GM12878 (cell line): ENCODE results near the gene LBHD1. TPM values are rescaled to one million over a fixed set of nuclear protein-coding genes. Genes with fewer than 3 reads are reported as not detected.

Source experiments
- ATAC-seq: fragments of 200-7000 bp; cut with Tn5 transposase; 3 replicates; pipeline ENCODE4 v1.9.1; 2020; ENCODE audit warnings: mild to moderate bottlenecking, moderate library complexity
- BruUV-seq: library from RNA; stranded (reverse); fragments of 400-500 nt; replicated peaks from 2 replicates; lab custom pipeline; 2021; lab: Mats Ljungman, UMichigan
- CTCF ChIA-PET: fragments of 300-600 bp; sonication (Branson Sonifier 250); formaldehyde crosslinking; extraction: SDS; loops from one replicate; lab custom pipeline; 2021; ENCODE audit warnings: inconsistent platforms; lab: Yijun Ruan, JAX
- POLR2A ChIA-PET: fragments of 350-600 bp; formaldehyde crosslinking; extraction: SDS; loops from one replicate; lab custom pipeline; 2021; ENCODE audit warnings: inconsistent platforms; lab: Charles Lee
- RAD21 ChIA-PET: fragments of 300-600 bp; sonication (Branson Sonifier 250); formaldehyde crosslinking; loops from one replicate; lab custom pipeline; 2023; ENCODE audit warnings: antibody characterized with exemption; ENCODE audit not compliant: unreplicated experiment; lab: Charles Lee
- SMC1A ChIA-PET: fragments of 300-600 bp; sonication (Branson Sonifier 250); formaldehyde crosslinking; loops from one replicate; lab custom pipeline; 2023; ENCODE audit not compliant: unreplicated experiment, uncharacterized antibody; lab: Charles Lee
- DNase-seq: peaks from one replicate; pipeline ENCODE4 v3.0.0-alpha.2; 2011; ENCODE audit warnings: low read depth, low spot score
- FAIRE-seq: peaks from 3 replicates; lab custom pipeline; 2011; peaks lifted over from hg19 to GRCh38; lab: Jason Lieb, UNC
- H2AFZ ChIP-seq: 2 replicates; pipeline ENCODE4 v1.6.0; 2011; ENCODE audit warnings: low read depth, low read length, control low read depth; ENCODE audit not compliant: control insufficient read depth
- H3K27ac ChIP-seq: 2 replicates; pipeline ENCODE4 v1.5.1; 2011; ENCODE audit warnings: control low read depth; ENCODE audit not compliant: control insufficient read depth, insufficient read depth
- H3K27me3 ChIP-seq, 2 experiments: replicated peaks in 1 of 2; 2 replicates each; pipeline versions ENCODE4 v1.6.0 to v1.6.1; 2011; ENCODE audit warnings: low read length in 1 of 2; ENCODE audit not compliant: control insufficient read depth in 2 of 2, insufficient read depth in 2 of 2
- H3K36me3 ChIP-seq, 2 experiments: 2 replicates each; pipeline ENCODE4 v1.5.1; 2011; ENCODE audit warnings: low read length in 1 of 2; ENCODE audit not compliant: control insufficient read depth in 2 of 2, insufficient read depth in 2 of 2
- H3K4me1 ChIP-seq: 2 replicates; pipeline ENCODE4 v1.6.1; 2011; ENCODE audit warnings: mild to moderate bottlenecking, low read length, moderate library complexity, mixed read lengths; ENCODE audit not compliant: control insufficient read depth, insufficient read depth
- H3K4me2 ChIP-seq: 2 replicates; pipeline ENCODE4 v1.6.0; 2011; ENCODE audit warnings: control low read depth; ENCODE audit not compliant: control insufficient read depth, insufficient read depth
- H3K4me3 ChIP-seq: fragments of 200-600 bp; sonication (generic); 2 replicates; pipeline ENCODE4 v1.5.1; 2016
- H3K79me2 ChIP-seq: 2 replicates; pipeline ENCODE4 v1.6.0; 2011; ENCODE audit warnings: low read length; ENCODE audit not compliant: control insufficient read depth, insufficient read depth
- H3K9ac ChIP-seq: 2 replicates; pipeline ENCODE4 v1.8.0; 2011; ENCODE audit warnings: low read length, control low read depth, mixed read lengths; ENCODE audit not compliant: control insufficient read depth, insufficient read depth
- H3K9me3 ChIP-seq: replicated peaks from 3 replicates; pipeline ENCODE4 v1.5.1; 2011; ENCODE audit warnings: mild to moderate bottlenecking, low read length; ENCODE audit not compliant: control insufficient read depth, insufficient read depth
- H4K20me1 ChIP-seq: 2 replicates; pipeline ENCODE4 v1.6.0; 2011; ENCODE audit not compliant: control insufficient read depth, insufficient read depth
- BCL11A ChIP-seq: IDR thresholded peaks from 2 replicates; pipeline ENCODE4 v1.6.1; 2011; ENCODE audit warnings: low read depth, low read length
- BMI1 ChIP-seq: fragments of 450-650 bp; IDR thresholded peaks from 2 replicates; pipeline ENCODE4 v1.6.1; 2016; ENCODE audit warnings: mild to moderate bottlenecking, moderate library complexity, borderline replicate concordance
- ELK1 ChIP-seq: IDR thresholded peaks from 2 replicates; pipeline ENCODE4 v1.6.1; 2012; ENCODE audit warnings: low read depth, low read length, improper control_type of control experiment
- GABPA ChIP-seq: IDR thresholded peaks from 2 replicates; pipeline ENCODE4 v1.6.1; 2014; ENCODE audit warnings: antibody characterized with exemption, low read depth, mild to moderate bottlenecking, inconsistent platforms
- GATAD2B ChIP-seq: fragments of 450-650 bp; conservative IDR thresholded peaks from 2 replicates; pipeline ENCODE4 v1.6.1; 2017; ENCODE audit warnings: low read depth, mild to moderate bottlenecking, moderate library complexity
- LARP7 ChIP-seq: fragments of 450-650 bp; IDR thresholded peaks from 2 replicates; pipeline ENCODE4 v1.6.1; 2017; ENCODE audit warnings: mild to moderate bottlenecking
- MXI1 ChIP-seq: fragments of 150-350 bp; IDR thresholded peaks from 2 replicates; pipeline ENCODE4 v1.6.1; 2011; ENCODE audit warnings: low read depth, mild to moderate bottlenecking, inconsistent platforms, low read length, improper control_type of control experiment
- NKRF ChIP-seq: fragments of 450-650 bp; conservative IDR thresholded peaks from 2 replicates; pipeline ENCODE4 v1.6.1; 2017; ENCODE audit warnings: mild to moderate bottlenecking, moderate library complexity
- POLR2A ChIP-seq: IDR thresholded peaks from 2 replicates; pipeline ENCODE4 v1.6.1; 2011; ENCODE audit warnings: low read depth, mild to moderate bottlenecking, low read length
- POLR2AphosphoS2 ChIP-seq: IDR thresholded peaks from 2 replicates; pipeline ENCODE4 v1.6.1; 2011; ENCODE audit warnings: low read depth, mild to moderate bottlenecking, low read length, improper control_type of control experiment, moderate library complexity
- RUNX3 ChIP-seq: IDR thresholded peaks from 2 replicates; pipeline ENCODE4 v1.6.1; 2012; ENCODE audit warnings: low read length, inconsistent platforms
- SIN3A ChIP-seq: IDR thresholded peaks from 2 replicates; pipeline ENCODE4 v1.6.1; 2012; ENCODE audit warnings: low read depth, low read length, improper control_type of control experiment
- SMAD5 ChIP-seq: IDR thresholded peaks from 2 replicates; pipeline ENCODE4 v1.6.1; 2016; ENCODE audit warnings: antibody characterized with exemption, low read depth
- SMARCA5 ChIP-seq: fragments of 450-650 bp; IDR thresholded peaks from 2 replicates; pipeline ENCODE4 v1.6.1; 2017; ENCODE audit warnings: mild to moderate bottlenecking
- SP1 ChIP-seq: IDR thresholded peaks from one replicate; pipeline ENCODE4 v1.6.1; 2011; ENCODE audit warnings: low read depth, low read length
- SREBF2 ChIP-seq: IDR thresholded peaks from 2 replicates; pipeline ENCODE4 v1.6.1; 2012; ENCODE audit warnings: mild to moderate bottlenecking, low read length
- STAT3 ChIP-seq: IDR thresholded peaks from 2 replicates; pipeline ENCODE4 v1.6.1; 2011; ENCODE audit warnings: low read depth, low read length, improper control_type of control experiment
- TCF12 ChIP-seq: IDR thresholded peaks from 2 replicates; pipeline ENCODE4 v1.6.1; 2011; ENCODE audit warnings: low read depth, mild to moderate bottlenecking, low read length
- ZNF207 ChIP-seq: fragments of 450-650 bp; IDR thresholded peaks from 2 replicates; pipeline ENCODE4 v1.6.1; 2014; ENCODE audit warnings: antibody characterized with exemption, mild to moderate bottlenecking, borderline replicate concordance
- ZNF274 ChIP-seq: IDR thresholded peaks from one replicate; pipeline ENCODE4 v1.8.0; 2011; ENCODE audit not compliant: insufficient read length, insufficient read depth
- whole genome bisulfite sequencing: methylation state at CpG from one replicate; pipeline ENCODE4 v1.1.6; 2016; ENCODE audit warnings: low lambda C conversion rate; ENCODE audit not compliant: insufficient replicate concordance, insufficient coverage; ENCODE audit errors: missing lambda C conversion rate; 5-methylcytosine and 5-hydroxymethylcytosine counted together
- in situ Hi-C: fragments of 300-500 bp; cut with MboI; formaldehyde crosslinking; loops from 9 replicates; pipeline ENCODE4 v1.14.3; 2018; ENCODE audit warnings: mixed read lengths
- intact Hi-C: fragments of 100-400 bp; cut with micrococcal nuclease; formaldehyde crosslinking; loops from one replicate; pipeline ENCODE4 v1.14.2; 2022; ENCODE audit not compliant: unreplicated experiment
- polyA plus RNA-seq, 11 experiments: library from polyadenylated mRNA; depleted of rRNA in 4 of 11; unstranded in 6 of 11; stranded (reverse) in 5 of 11; fragments of >200 nt; fragmentation: Nextera tagmentation in 4 of 11; fragmentation: Illumina TruSeq in 1 of 11; extraction: Ambion mirVana in 4 of 11; extraction: Trizol in 1 of 11; gene quantifications; 1 replicate in 1 of 11; 2 replicates in 10 of 11; pipeline versions ENCODE4 v1.2.1 to v1.2.3, GENCODE V29; 2011 to 2016; ENCODE audit warnings: inconsistent platforms in 2 of 11, missing spikeins in 2 of 11, low read depth in 1 of 11
- total RNA-seq, 4 experiments: library from RNA; depleted of rRNA in 3 of 4; stranded (reverse); fragments of >200 nt in 3 of 4; fragmentation: Illumina TruSeq in 1 of 4; extraction: Trizol in 1 of 4; gene quantifications; 2 replicates each; pipeline versions ENCODE4 v1.2.1 to v1.2.3, GENCODE V29; 2013 to 2021

The LBHD1 gene
- total and polyA plus RNA-seq, 10 of the 15 experiments (the other 5 are each of a cell fraction or from before 2014, with no cell fraction given), result 0.79 to 12.0 (median 7.6) TPM

DNA sequence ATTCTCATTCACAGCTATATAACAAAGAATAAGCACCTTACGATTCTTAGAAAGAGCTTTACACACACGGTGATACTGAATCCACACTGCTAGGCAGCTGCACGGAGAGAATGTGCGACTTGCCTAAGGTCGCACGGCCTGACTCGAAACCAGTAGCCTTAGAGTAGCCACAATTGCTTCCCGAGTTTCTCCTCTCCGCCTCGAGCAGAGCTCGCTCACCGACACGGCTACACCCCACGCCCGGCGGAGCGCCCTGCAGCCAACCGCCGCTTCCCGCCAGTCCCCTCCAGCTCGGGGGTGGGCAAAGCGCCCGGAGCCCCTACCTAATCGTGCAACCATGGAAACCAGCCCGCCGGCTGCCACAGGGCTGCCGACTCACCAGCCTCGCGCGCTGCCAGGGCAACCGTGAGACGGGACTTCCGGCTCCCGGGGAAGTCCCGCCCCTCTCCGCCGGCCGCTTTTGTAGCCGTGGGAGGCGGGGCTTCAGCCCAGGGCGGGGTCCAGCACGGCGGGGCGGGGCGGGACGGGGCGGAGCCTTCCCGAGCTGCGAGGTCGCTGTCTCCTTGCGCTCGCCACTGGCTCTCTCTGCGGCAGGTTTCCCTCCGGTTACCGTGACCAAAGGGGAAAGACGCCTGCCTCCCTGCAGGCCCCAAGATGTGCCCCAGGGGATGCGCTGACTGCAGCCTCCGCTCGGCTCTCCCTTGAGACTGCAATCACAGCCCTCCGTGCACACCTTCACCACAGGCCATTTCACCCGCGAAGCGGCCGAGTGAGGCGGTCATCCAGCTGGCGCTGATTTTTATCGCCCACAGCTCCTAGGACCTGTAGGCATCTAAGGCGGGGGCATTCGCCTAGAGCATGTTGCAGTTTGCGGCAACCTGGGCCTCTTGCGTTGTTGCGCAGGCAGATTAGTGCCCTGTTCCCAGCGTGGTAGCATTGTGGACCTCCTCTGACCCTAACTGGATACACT, 34.1 kb upstream of the LBHD1 start:
- H3K27ac ChIP-seq, result peak overlapping the region; percentile 51
- peak overlapping the region; percentile 40 for H3K9ac ChIP-seq
- peak; percentile 50 for DNase-seq
- peak; percentile 81 for ATAC-seq
- CTCF ChIA-PET, result interaction anchor here (0.7 to 5.0 kb wide), 11 partner anchors 12 to 282 kb away, joined by 3 to 21 read pairs (median 3); partner anchors contain the start of genes HNRNPUL2, TTC9C and UBXN1
- 8% methylated on average over 73 of the region's 73 CpGs for WGBS
- RAD21 ChIA-PET, result interaction anchor here (0.8 to 2.3 kb wide), 9 partner anchors 38 to 282 kb away, joined by 3 to 6 read pairs (median 3); partner anchors contain the start of genes C11orf98, CSKMT, EML3 and TAF6L
- H3K36me3 ChIP-seq, result peaks cover 7 to 12% of the 10 kb centered on the region in 2 experiments
- no TSS peak for BruUV-seq
- H2AFZ ChIP-seq, result peak overlapping the region; percentile 76
- in situ Hi-C loops (no loop called here), intact Hi-C loops (loop anchor here (5.0 kb wide), 1 partner anchor 104 kb away; the partner anchor contains the start of gene MTA2)
- peak overlapping the region; percentile 92 for H3K4me2 ChIP-seq
- POLR2A ChIA-PET, result interaction anchor here (0.6 to 7.6 kb wide), 15 partner anchors 13 to 177 kb away, joined by 3 to 79 read pairs (median 5); partner anchors contain the start of genes B3GAT3, C11orf98, CSKMT and EEF1G
- H3K4me1 ChIP-seq, result peaks cover 29% of the 10 kb centered on the region
- peak overlapping the region; percentile 79 for H3K4me3 ChIP-seq
- no peaks in the 10 kb centered on the region for H3K27me3 ChIP-seq
- no peak for FAIRE-seq
- no peaks in the 10 kb centered on the region for H3K9me3 ChIP-seq
- SMC1A ChIA-PET, result interaction anchor here (0.8 to 2.5 kb wide), 7 partner anchors 22 to 163 kb away, joined by 3 to 9 read pairs (median 4); partner anchors contain the start of genes C11orf98, CSKMT, HNRNPUL2 and TTC9C
- H3K79me2 ChIP-seq, result no peaks in the 10 kb centered on the region
- H4K20me1 ChIP-seq, result no peaks in the 10 kb centered on the region
- TF ChIP-seq STAT3 (no peak), MXI1 (peak; percentile 91), SP1 (no peak), BMI1 (peak; percentile 92), POLR2AphosphoS2 (peak; percentile 75; the same call in 1 of the 2 replicates), SMARCA5 (0 out of 2 replicates have a peak, but pooled peaks have one; percentile 67), ZNF274 (no peak), ELK1 (peak; percentile 54; the same call in 1 of the 2 replicates), BCL11A (no peak), GATAD2B (peak; percentile 19; the same call in 1 of the 2 replicates), SIN3A (peak; percentile 82; the same call in 1 of the 2 replicates), GABPA (peak; percentile 82), SREBF2 (no peak), SMAD5 (no peak; the same call in 1 of the 2 replicates), TCF12 (no peak), RUNX3 (peak; percentile 20), ZNF207 (0 out of 2 replicates have a peak, but pooled peaks have one; percentile 35), NKRF (peak; percentile 95), POLR2A (peak; percentile 78), LARP7 (peak; percentile 64)
